BJ (cell line): ENCODE data around the gene CAPSL. TPM values are rescaled to one million over a fixed set of nuclear protein-coding genes. Genes with fewer than 3 reads are reported as not detected.

ENCODE experiments used
- CTCF ChIA-PET: fragments of 350-600 bp; formaldehyde crosslinking; extraction: SDS; loops from one replicate; lab custom pipeline; 2021; ENCODE audit warnings: antibody characterized with exemption, inconsistent platforms; lab: Yijun Ruan, JAX
- POLR2A ChIA-PET: fragments of 300-600 bp; sonication (Branson Sonifier 250); formaldehyde crosslinking; extraction: SDS; loops from one replicate; lab custom pipeline; 2021; ENCODE audit warnings: antibody characterized with exemption; lab: Charles Lee
- DNase-seq: peaks from one replicate; pipeline ENCODE4 v3.0.0-alpha.2; 2011; ENCODE audit warnings: low read depth
- H3K27me3 ChIP-seq: 2 replicates; pipeline ENCODE4 v1.6.0; 2011; ENCODE audit warnings: low read length; ENCODE audit not compliant: control insufficient read depth, insufficient read depth
- H3K36me3 ChIP-seq: 2 replicates; pipeline ENCODE4 v1.5.1; 2011; ENCODE audit warnings: low read length; ENCODE audit not compliant: control insufficient read depth, insufficient read depth
- H3K4me3 ChIP-seq: 2 replicates; pipeline ENCODE4 v1.5.1; 2011; ENCODE audit warnings: low read depth, mild to moderate bottlenecking, control low read depth, low read length
- CTCF ChIP-seq: IDR thresholded peaks from 2 replicates; pipeline ENCODE4 v1.5.1; 2011; ENCODE audit warnings: low read depth, mild to moderate bottlenecking, control low read depth, inconsistent platforms, low read length, moderate library complexity; ENCODE audit not compliant: insufficient read depth
- polyA plus RNA-seq: library from polyadenylated mRNA; depleted of rRNA; stranded (reverse); fragments of >200 nt; gene quantifications from 2 replicates; pipeline ENCODE4 v1.2.3, GENCODE V29; 2011

CAPSL gene
- polyA plus RNA-seq, 1 experiment = 0.18 TPM

GRCh38 chr5:35884191-35884769 is 54.1 kb downstream of the CAPSL start:
- no peak for TF ChIP-seq CTCF
- ChIA-PET POLR2A (interaction anchor here (0.6 kb wide), 1 partner anchor 34 kb away, joined by 6 read pairs; no protein-coding TSS in a partner anchor), CTCF (interaction anchor here (0.9 to 1.4 kb wide), 2 partner anchors 100 to 233 kb away, joined by 3 read pairs; no protein-coding TSS in a partner anchor)
- peak; percentile 77 for DNase-seq
- H3K27me3 ChIP-seq = no peaks in the 10 kb centered on the region
- H3K4me3 ChIP-seq = no peak overlapping the region
- no peaks in the 10 kb centered on the region; the same call in 1 of the 2 replicates for H3K36me3 ChIP-seq

- Histone ChIP-seq H3K36me3 (no peaks in the 10 kb centered on the region; the same call in 1 of the 2 replicates), H3K27me3 (no peaks in the 10 kb centered on the region), H3K4me3 (no peak overlapping the region)
- ChIA-PET CTCF (interaction anchor here (0.7 to 1.8 kb wide), 3 partner anchors 43 to 102 kb away, joined by 3 to 5 read pairs (median 3); no protein-coding TSS in a partner anchor), POLR2A (no interaction called here)
- TF ChIP-seq CTCF = no peak
- no peak for DNase-seq
Observed at GRCh38 chr5:35881758-35882157, 56.7 kb downstream of the CAPSL start.

GRCh38 chr5:35880156-35880555 is 58.3 kb downstream of the CAPSL start:
- CTCF ChIA-PET = interaction anchor here (1.0 to 1.1 kb wide), 2 partner anchors 10 to 28 kb away, joined by 3 to 4 read pairs; no protein-coding TSS in a partner anchor
- no peak for TF ChIP-seq CTCF
- POLR2A ChIA-PET = no interaction called here

GRCh38 chr5:35879649-35880048 is 58.8 kb downstream of the CAPSL start:
- no peak for TF ChIP-seq CTCF
- ChIA-PET POLR2A (no interaction called here), CTCF (interaction anchor here (0.8 to 1.1 kb wide), 4 partner anchors 10 to 221 kb away, joined by 3 to 4 read pairs (median 3); no protein-coding TSS in a partner anchor)

More at GRCh38 chr5:35880156-35880555, 58.3 kb downstream of the CAPSL start:
- peaks cover 2% of the 10 kb centered on the region for H3K36me3 ChIP-seq
- DNase-seq = no peak
- no peak overlapping the region for H3K4me3 ChIP-seq
- no peaks in the 10 kb centered on the region for H3K27me3 ChIP-seq

DNA sequence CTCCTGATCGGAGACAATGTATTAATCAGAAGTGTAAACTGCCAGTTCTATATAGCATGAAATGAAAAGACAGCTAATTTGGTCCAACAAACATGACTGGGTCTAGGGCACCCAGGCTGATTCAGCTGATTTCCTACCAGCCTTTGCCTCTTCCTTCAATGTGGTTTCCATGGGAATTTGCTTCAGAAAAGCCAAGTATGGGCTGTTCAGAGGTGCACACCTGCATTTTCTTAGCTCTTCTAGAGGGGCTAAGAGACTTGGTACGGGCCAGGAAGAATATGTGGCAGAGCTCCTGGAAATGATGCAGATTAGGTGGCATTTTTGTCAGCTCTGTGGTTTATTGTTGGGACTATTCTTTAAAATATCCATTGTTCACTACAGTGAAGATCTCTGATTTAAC is 59.3 kb downstream of the CAPSL start:
- Histone ChIP-seq H3K27me3 (no peaks in the 10 kb centered on the region), H3K36me3 (peaks cover 2% of the 10 kb centered on the region), H3K4me3 (no peak overlapping the region)
- CTCF ChIA-PET = interaction anchor here (0.8 to 1.1 kb wide), 2 partner anchors 101 to 221 kb away, joined by 3 read pairs; no protein-coding TSS in a partner anchor
- no peak for DNase-seq
- POLR2A ChIA-PET = no interaction called here
- TF ChIP-seq CTCF = no peak

More at GRCh38 chr5:35879649-35880048, 58.8 kb downstream of the CAPSL start:
- no peak for DNase-seq
- Histone ChIP-seq H3K4me3 (no peak overlapping the region), H3K27me3 (no peaks in the 10 kb centered on the region), H3K36me3 (peaks cover 2% of the 10 kb centered on the region)
